H1 (cell line): ENCODE measurements around the gene PARP4. TPM values are rescaled to one million over a fixed set of nuclear protein-coding genes. Genes with fewer than 3 reads are reported as not detected.
"Not testable (repeated sequence)": the region's sequence is repeated elsewhere in the genome, so short reads cannot be mapped to it uniquely, and the experiment has no call there.

ENCODE experiments used
- CTCF ChIA-PET: fragments of 300-600 bp; sonication (Branson Sonifier 250); formaldehyde crosslinking; loops from one replicate; lab custom pipeline; 2021; ENCODE audit not compliant: partially characterized antibody; lab: Charles Lee
- POLR2A ChIA-PET: fragments of 300-600 bp; sonication (Branson Sonifier 250); formaldehyde crosslinking; loops from one replicate; lab custom pipeline; 2021; ENCODE audit warnings: inconsistent platforms; ENCODE audit not compliant: partially characterized antibody; lab: Charles Lee
- DNase-seq, 2 experiments: peaks; one replicate each; pipeline versions ENCODE4 v3.0.0 to v3.0.0-alpha.2; 2010 to 2022; ENCODE audit warnings: low spot score in 2 of 2, low read depth in 1 of 2, mixed read lengths in 1 of 2
- FAIRE-seq: peaks from 2 replicates; lab custom pipeline; 2011; peaks lifted over from hg19 to GRCh38; lab: Jason Lieb, UNC
- H2AFZ ChIP-seq: 2 replicates; pipeline ENCODE4 v1.8.1; 2012; ENCODE audit warnings: low read length, inconsistent platforms
- H2AK5ac ChIP-seq: 2 replicates; pipeline ENCODE4 v1.6.1; 2013; ENCODE audit warnings: low read depth, low read length
- H2BK120ac ChIP-seq: replicated peaks from 2 replicates; pipeline ENCODE3; 2013; ENCODE audit warnings: low read depth, low read length, inconsistent platforms
- H2BK12ac ChIP-seq: 2 replicates; pipeline ENCODE4 v1.6.1; 2013; ENCODE audit warnings: low read depth, low read length
- H2BK15ac ChIP-seq: 2 replicates; pipeline ENCODE4 v1.6.1; 2013; ENCODE audit warnings: low read length
- H2BK20ac ChIP-seq: 2 replicates; pipeline ENCODE4 v1.6.1; 2013; ENCODE audit warnings: low read length
- H2BK5ac ChIP-seq: 2 replicates; pipeline ENCODE4 v1.6.1; 2013; ENCODE audit warnings: low read depth, low read length
- H3K14ac ChIP-seq: 2 replicates; pipeline ENCODE4 v1.6.1; 2013; ENCODE audit warnings: inconsistent platforms; ENCODE audit not compliant: insufficient read length
- H3K18ac ChIP-seq: 2 replicates; pipeline ENCODE4 v1.6.1; 2013; ENCODE audit warnings: low read length; ENCODE audit errors: extremely low read depth
- H3K23ac ChIP-seq: 2 replicates; pipeline ENCODE4 v1.6.1; 2013; ENCODE audit warnings: inconsistent platforms; ENCODE audit not compliant: insufficient read length
- H3K23me2 ChIP-seq: 2 replicates; pipeline ENCODE4 v1.6.1; 2013; ENCODE audit warnings: low read depth, low read length
- H3K27ac ChIP-seq: 2 replicates; pipeline ENCODE4 v1.6.1; 2011; ENCODE audit warnings: low read depth, low read length, inconsistent platforms
- H3K27me3 ChIP-seq, 4 experiments: replicated peaks in 1 of 4; 1 replicate in 1 of 4; 2 replicates in 3 of 4; pipeline versions ENCODE4 v1.6.1 to v1.8.1; 2011 to 2013; ENCODE audit warnings: low read length in 3 of 4, mild to moderate bottlenecking in 3 of 4, inconsistent platforms in 2 of 4, mixed read lengths in 2 of 4, moderate library complexity in 1 of 4; ENCODE audit not compliant: control insufficient read depth in 3 of 4, insufficient read depth in 3 of 4; ENCODE audit errors: extremely low read depth in 1 of 4
- H3K36me3 ChIP-seq, 4 experiments: 2 replicates each; pipeline versions ENCODE4 v1.6.1 to v1.8.1; 2011 to 2013; ENCODE audit warnings: mild to moderate bottlenecking in 4 of 4, low read length in 3 of 4, moderate library complexity in 2 of 4, control low read depth in 1 of 4, inconsistent platforms in 1 of 4; ENCODE audit not compliant: insufficient read depth in 4 of 4, control insufficient read depth in 2 of 4
- H3K4ac ChIP-seq: replicated peaks from 2 replicates; pipeline ENCODE3; 2013; ENCODE audit warnings: low read length, low read depth, mixed read lengths, inconsistent platforms; ENCODE audit not compliant: insufficient read length
- H3K4me1 ChIP-seq, 4 experiments: replicated peaks in 1 of 4; 1 replicate in 1 of 4; 2 replicates in 3 of 4; pipeline versions ENCODE4 v1.6.1 to v1.8.1; 2011 to 2013; ENCODE audit warnings: low read length in 3 of 4, inconsistent platforms in 2 of 4, mixed read lengths in 1 of 4; ENCODE audit not compliant: insufficient read depth in 4 of 4, control insufficient read depth in 3 of 4
- H3K4me2 ChIP-seq, 2 experiments: 2 replicates each; pipeline versions ENCODE4 v1.6.1 to v1.8.1; 2011 to 2013; ENCODE audit warnings: low read depth in 2 of 2, low read length in 2 of 2, control low read depth in 1 of 2, inconsistent platforms in 1 of 2, mild to moderate bottlenecking in 1 of 2; ENCODE audit not compliant: insufficient read depth in 1 of 2
- H3K4me3 ChIP-seq, 4 experiments: fragments of 200-600, 300-600 bp in 1 of 4; sonication (generic), shearing (Covaris generic), sonication (Bioruptor Twin) in 1 of 4; 2 replicates each; pipeline versions ENCODE4 v1.5.1 to v1.8.1; 2011 to 2016; ENCODE audit warnings: low read length in 4 of 4, low read depth in 3 of 4, control low read depth in 2 of 4, inconsistent platforms in 2 of 4, mild to moderate bottlenecking in 2 of 4, mixed read lengths in 1 of 4, moderate library complexity in 1 of 4; ENCODE audit not compliant: insufficient read depth in 2 of 4; ENCODE audit errors: extremely low read depth in 1 of 4
- H3K56ac ChIP-seq: replicated peaks from 2 replicates; pipeline ENCODE3; 2013; ENCODE audit warnings: low read depth, mild to moderate bottlenecking, mixed read lengths, low read length, inconsistent platforms; ENCODE audit not compliant: insufficient read length
- H3K79me1 ChIP-seq: 2 replicates; pipeline ENCODE4 v1.6.1; 2013; ENCODE audit warnings: low read depth, low read length, control low read depth
- H3K79me2 ChIP-seq, 2 experiments: 2 replicates each; pipeline versions ENCODE4 v1.6.1 to v1.8.1; 2012 to 2013; ENCODE audit warnings: low read length in 2 of 2, mild to moderate bottlenecking in 2 of 2, inconsistent platforms in 1 of 2; ENCODE audit not compliant: insufficient read depth in 2 of 2, control insufficient read depth in 1 of 2
- H3K9ac ChIP-seq, 4 experiments: replicated peaks in 1 of 4; 1 replicate in 1 of 4; 2 replicates in 3 of 4; pipeline versions ENCODE4 v1.6.1 to v1.8.1; 2011 to 2013; ENCODE audit warnings: low read depth in 3 of 4, low read length in 3 of 4, control low read depth in 2 of 4, mild to moderate bottlenecking in 2 of 4, moderate library complexity in 2 of 4, inconsistent platforms in 1 of 4; ENCODE audit errors: extremely low read depth in 1 of 4
- H3K9me3 ChIP-seq, 2 experiments: 2 replicates each; pipeline versions ENCODE4 v1.6.1 to v1.8.1; 2012 to 2013; ENCODE audit warnings: mild to moderate bottlenecking in 2 of 2, moderate library complexity in 2 of 2, control low read depth in 1 of 2, inconsistent platforms in 1 of 2, low read depth in 1 of 2, low read length in 1 of 2, mixed read lengths in 1 of 2; ENCODE audit not compliant: insufficient read depth in 2 of 2
- H4K20me1 ChIP-seq, 2 experiments: replicated peaks in 1 of 2; 2 replicates each; pipeline versions ENCODE3 to v1.8.1; 2011 to 2013; ENCODE audit warnings: inconsistent platforms in 2 of 2, low read length in 2 of 2, mild to moderate bottlenecking in 1 of 2; ENCODE audit not compliant: insufficient read depth in 2 of 2, control insufficient read depth in 1 of 2
- H4K5ac ChIP-seq: 2 replicates; pipeline ENCODE4 v1.6.1; 2013; ENCODE audit warnings: low read length, low read depth, mixed read lengths, inconsistent platforms; ENCODE audit not compliant: insufficient read length
- H4K8ac ChIP-seq: 2 replicates; pipeline ENCODE4 v1.8.0; 2013; ENCODE audit warnings: mild to moderate bottlenecking, moderate library complexity, low read length, inconsistent platforms; ENCODE audit not compliant: insufficient read depth; ENCODE audit errors: extremely low read depth
- H4K91ac ChIP-seq: replicated peaks from 2 replicates; pipeline ENCODE3; 2013; ENCODE audit warnings: low read length, mixed read lengths, inconsistent platforms; ENCODE audit not compliant: insufficient read length
- WGBS, 2 experiments: shearing (Covaris generic) in 1 of 2; methylation state at CpG; one replicate each; pipeline versions ENCODE4 v1.1.6 to v1.1.7; 2013 to 2015; ENCODE audit warnings: low lambda C conversion rate in 2 of 2, mixed read lengths in 2 of 2, inconsistent platforms in 1 of 2, low coverage in 1 of 2, missing lambda C conversion rate in 1 of 2; ENCODE audit not compliant: insufficient replicate concordance in 2 of 2, insufficient coverage in 1 of 2, insufficient read length in 1 of 2; ENCODE audit errors: extremely low coverage in 1 of 2, missing lambda C conversion rate in 1 of 2; 5-methylcytosine and 5-hydroxymethylcytosine counted together
- polyA plus RNA-seq, 7 experiments: library from polyadenylated mRNA; depleted of rRNA in 3 of 7; stranded (reverse) in 5 of 7; unstranded in 2 of 7; fragments of >200 nt in 5 of 7; fragments of 200-250 nt in 2 of 7; gene quantifications; 1 replicate in 5 of 7; 2 replicates in 1 of 7; 4 replicates in 1 of 7; pipeline versions ENCODE4 v1.2.1 to v1.2.3, GENCODE V29; 2011 to 2013; ENCODE audit warnings: missing spikeins in 2 of 7, mixed read lengths in 2 of 7
- total RNA-seq: library from RNA; stranded (reverse); fragmentation: NEBNext Ultra II Directional; extraction: Animal tissue kit (Norgen Biotek cat#: 25700); gene quantifications from 2 replicates; pipeline ENCODE4 v1.2.1, GENCODE V29; 2021

The PARP4 gene
- total and polyA plus RNA-seq, 2 of the 8 experiments (the other 6 are each of a cell fraction or from before 2014, with no cell fraction given): 22.2 to 40.3 TPM

DNA sequence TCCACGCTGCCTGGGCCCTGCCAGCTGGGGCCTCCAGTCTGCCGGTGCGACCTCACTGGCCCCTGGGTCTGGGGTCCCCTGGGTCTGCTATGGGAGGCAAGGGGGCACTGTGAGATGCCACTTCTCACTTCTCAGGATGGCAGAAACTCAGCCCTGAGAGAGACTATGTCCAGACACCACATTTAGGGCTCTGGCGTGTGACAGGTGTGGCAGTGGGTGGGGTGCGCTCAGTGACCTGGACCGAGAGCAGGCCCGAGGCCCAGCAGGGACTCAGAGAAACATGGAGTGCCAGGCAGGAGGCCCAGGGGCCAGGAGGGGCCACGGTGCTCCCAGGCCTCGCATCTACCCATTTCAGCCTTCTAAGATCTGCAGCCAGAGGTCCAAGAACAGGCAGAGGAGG is 121.8 kb downstream of the PARP4 start:
- H3K9me3 ChIP-seq, H3K23ac ChIP-seq, H3K79me2 ChIP-seq, H2BK15ac ChIP-seq, FAIRE-seq, H2AK5ac ChIP-seq, H3K4me2 ChIP-seq, H4K5ac ChIP-seq, H3K23me2 ChIP-seq, H3K4ac ChIP-seq, H4K20me1 ChIP-seq, H3K79me1 ChIP-seq, H2BK5ac ChIP-seq, H3K9ac ChIP-seq, H3K36me3 ChIP-seq, H3K56ac ChIP-seq, H3K4me3 ChIP-seq, DNase-seq, H3K14ac ChIP-seq, H4K91ac ChIP-seq, H3K27me3 ChIP-seq, CTCF ChIA-PET, H2BK120ac ChIP-seq, H2AFZ ChIP-seq, H3K27ac ChIP-seq, POLR2A ChIA-PET, H2BK12ac ChIP-seq, H3K4me1 ChIP-seq, H2BK20ac ChIP-seq, H3K18ac ChIP-seq, H4K8ac ChIP-seq: not testable (repeated sequence)
- 88% methylated on average over 5 of the region's 9 CpGs; no CpG with 5 or more reads in 1 of the 2 experiments for WGBS, 2 experiments
